ENCODE measurements around the gene SCEL. TPM values are rescaled to one million over a fixed set of nuclear protein-coding genes. Genes with fewer than 3 reads are reported as not detected.

The SCEL gene
- total and polyA plus RNA-seq, 2 donors (not counting 3 experiments of a cell fraction or from before 2014, with no cell fraction given) = not detected

- FAIRE-seq = no peak
- Histone ChIP-seq H3K4me3 (replicated peaks in 1 of 3; ENCODE audit: insufficient read depth in 1 of 3, low read depth in 1 of 3, low read length in 3 of 3) (no peak overlapping the region), H3K9ac (replicated peaks; ENCODE audit: extremely low read depth, insufficient read depth, low read length) (no peak overlapping the region), H2AFZ (ENCODE audit: low read depth, low read length) (no peak overlapping the region), H3K9me1 (replicated peaks; ENCODE audit: control insufficient read depth, extremely low read depth, insufficient read depth, low read length) (no peaks in the 10 kb centered on the region), H3K4me1 (ENCODE audit: control insufficient read depth, extremely low read depth, insufficient read depth, low read length) (no peaks in the 10 kb centered on the region), H3K9me3 (replicated peaks; ENCODE audit: control insufficient read depth, insufficient read depth, low read length) (no peaks in the 10 kb centered on the region), H4K20me1 (replicated peaks; ENCODE audit: control insufficient read depth, extremely low read depth, insufficient read depth, low read length) (no peaks in the 10 kb centered on the region), H3K36me3 (ENCODE audit: control insufficient read depth in 2 of 2, extremely low read depth in 1 of 2, insufficient read depth in 2 of 2, low read length in 2 of 2) (no peaks in the 10 kb centered on the region), H3K27ac (ENCODE audit: insufficient read depth, low read depth, low read length) (no peak overlapping the region), H3K79me2 (ENCODE audit: control insufficient read depth, insufficient read depth, low read length) (no peaks in the 10 kb centered on the region), H3K4me2 (ENCODE audit: insufficient read depth, low read length) (no peak overlapping the region), H3K27me3 (ENCODE audit: control insufficient read depth in 2 of 2, insufficient read depth in 2 of 2, low read length in 2 of 2) (peaks cover 7 to 19% of the 10 kb centered on the region in 2 experiments)
- intact Hi-C loops (cut with micrococcal nuclease) (loop anchor here (5.0 kb wide), 1 partner anchor 1115 kb away; no protein-coding TSS in a partner anchor), dilution Hi-C loops (cut with MboI; ENCODE audit: extremely low pct_ligation_motif_present, low sequenced_read_pairs) (no loop called here)
- ChIA-PET POLR2A (no interaction called here), CTCF (interaction anchor here (1.1 to 2.1 kb wide), 4 partner anchors 9 to 429 kb away, joined by 3 to 9 read pairs (median 4); no protein-coding TSS in a partner anchor)
- BruUV-seq (replicated peaks) = no TSS peak
- TF ChIP-seq JUN (IDR thresholded peaks at IDR 0.05; ENCODE audit: borderline replicate concordance, insufficient read depth, insufficient read length, low read depth) (no peak), POLR2A (IDR thresholded peaks at IDR 0.05; ENCODE audit: low read depth, low read length) (no peak), POLR2AphosphoS5 (IDR thresholded peaks at IDR 0.05; ENCODE audit: insufficient read depth, low read depth, low read length) (no peak), EZH2 (IDR thresholded peaks at IDR 0.05; ENCODE audit: borderline replicate concordance, low read depth, low read length, severe bottlenecking) (no peak), MAX (IDR thresholded peaks at IDR 0.05; ENCODE audit: insufficient read depth, insufficient read length) (no peak), GATA2 (IDR thresholded peaks at IDR 0.05; ENCODE audit: insufficient read depth, insufficient read length, low read depth, low read length) (no peak), FOS (IDR thresholded peaks at IDR 0.05; ENCODE audit: borderline replicate concordance, insufficient read depth, low read length) (no peak), MYC (IDR thresholded peaks at IDR 0.05; ENCODE audit: low read depth, low read length) (no peak)
- DNase-seq (ENCODE audit: low read depth, low spot score) = no peak
Observed at GRCh38 chr13:77691871-77692270, 156.4 kb downstream of the SCEL start.

Data from endothelial cell of umbilical vein (primary cell).